ENCODE measurements around the gene SLC44A3. TPM values are rescaled to one million over a fixed set of nuclear protein-coding genes. Genes with fewer than 3 reads are reported as not detected.
A peak's percentile ranks its signal among the peaks of the same experiment; 100 is the strongest.

Gene SLC44A3
- total and polyA plus RNA-seq, 5 donors from 2014 or later, result not detected

DNA sequence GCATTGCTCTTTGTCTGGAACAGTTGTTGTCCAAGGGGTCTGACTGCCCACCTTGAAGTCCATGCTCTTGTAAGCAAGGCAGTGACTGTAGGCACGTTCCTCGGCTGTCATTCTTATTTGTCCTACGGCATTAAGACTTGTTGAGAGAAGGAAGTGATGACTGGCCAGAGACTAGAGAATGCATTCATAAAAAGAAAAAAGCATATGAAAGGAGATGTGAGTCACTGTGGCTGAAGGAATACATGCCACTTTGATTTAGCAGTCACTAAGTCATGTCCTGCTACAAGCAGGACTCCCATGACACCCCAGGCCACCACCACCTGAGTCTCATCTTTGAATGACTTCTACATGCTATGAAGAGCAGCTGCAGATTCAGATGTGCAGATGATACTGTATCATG, 56.2 kb downstream of the SLC44A3 start:
- Histone ChIP-seq H3K27ac (ENCODE audit: insufficient read depth, low read length, poor library complexity, severe bottlenecking) (no peak overlapping the region), H3K27me3 (ENCODE audit: control insufficient read depth, insufficient read depth, low read length) (peaks cover 6% of the 10 kb centered on the region), H3K36me3 (ENCODE audit: control insufficient read depth, insufficient read depth, low read length) (no peaks in the 10 kb centered on the region), H3K4me3 (ENCODE audit: low read depth, low read length) (no peak overlapping the region), H3K9me3 (ENCODE audit: control insufficient read depth in 2 of 2, low read length in 2 of 2) (no peaks in the 10 kb centered on the region), H3K4me1 (ENCODE audit: control insufficient read depth, insufficient read depth, low read length, poor library complexity, severe bottlenecking) (no peaks in the 10 kb centered on the region)
- H3K36me3 Mint-ChIP-seq, result no peaks in the 10 kb centered on the region
- peak in 1 of 3 donors; percentile 15 for DNase-seq
- ATAC-seq (ENCODE audit: low read depth in 2 of 2), result no peak
- no peaks in the 10 kb centered on the region for H3K9me3 Mint-ChIP-seq
- H3K4me3 Mint-ChIP-seq, result peak overlapping the region in 1 of 4 donors; percentile 47
- peaks cover 0 to 5% (median 0%) of the 10 kb centered on the region in 4 donors for H3K4me1 Mint-ChIP-seq
- H3K27ac Mint-ChIP-seq, result no peak overlapping the region
- H3K27me3 Mint-ChIP-seq, result peaks cover 32% of the 10 kb centered on the region

DNA sequence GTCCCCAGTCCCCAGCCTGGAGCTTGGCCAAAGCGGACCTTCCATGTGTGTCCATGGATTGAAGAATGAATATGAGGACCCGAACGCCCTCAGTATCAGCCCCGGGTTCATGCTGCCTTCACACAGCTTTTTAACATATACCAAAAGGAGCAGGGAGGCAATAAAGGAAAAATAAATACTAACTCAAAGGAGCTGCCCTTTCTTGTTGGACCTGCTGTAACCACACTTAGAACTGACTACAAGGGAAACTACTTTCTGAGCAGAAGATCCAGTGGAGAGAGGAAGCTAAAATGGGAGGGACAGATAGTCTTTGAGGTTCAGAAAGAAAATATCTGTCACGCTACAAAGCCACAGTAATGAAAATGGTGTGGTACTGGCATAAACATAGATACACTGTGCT, 58.2 kb downstream of the SLC44A3 start:
- ATAC-seq (ENCODE audit: low read depth in 2 of 2) (no peak), DNase-seq (peak in 1 of 3 donors; percentile 29)
- H3K4me3 Mint-ChIP-seq, result no peak overlapping the region
- Histone ChIP-seq H3K4me1 (ENCODE audit: control insufficient read depth, insufficient read depth, low read length, poor library complexity, severe bottlenecking) (peaks cover 4% of the 10 kb centered on the region), H3K9me3 (ENCODE audit: control insufficient read depth in 2 of 2, low read length in 2 of 2) (no peaks in the 10 kb centered on the region), H3K27ac (ENCODE audit: insufficient read depth, low read length, poor library complexity, severe bottlenecking) (no peak overlapping the region), H3K4me3 (ENCODE audit: low read depth, low read length) (no peak overlapping the region), H3K36me3 (ENCODE audit: control insufficient read depth, insufficient read depth, low read length) (no peaks in the 10 kb centered on the region), H3K27me3 (ENCODE audit: control insufficient read depth, insufficient read depth, low read length) (peaks cover 6% of the 10 kb centered on the region)
- peaks cover 0 to 2% (median 0%) of the 10 kb centered on the region in 7 donors for H3K9me3 Mint-ChIP-seq
- H3K4me1 Mint-ChIP-seq, result peaks cover 0 to 12% (median 3%) of the 10 kb centered on the region in 4 donors
- H3K27me3 Mint-ChIP-seq, result peaks cover 30% of the 10 kb centered on the region
- H3K27ac Mint-ChIP-seq, result no peak overlapping the region
- H3K36me3 Mint-ChIP-seq, result no peaks in the 10 kb centered on the region

DNA sequence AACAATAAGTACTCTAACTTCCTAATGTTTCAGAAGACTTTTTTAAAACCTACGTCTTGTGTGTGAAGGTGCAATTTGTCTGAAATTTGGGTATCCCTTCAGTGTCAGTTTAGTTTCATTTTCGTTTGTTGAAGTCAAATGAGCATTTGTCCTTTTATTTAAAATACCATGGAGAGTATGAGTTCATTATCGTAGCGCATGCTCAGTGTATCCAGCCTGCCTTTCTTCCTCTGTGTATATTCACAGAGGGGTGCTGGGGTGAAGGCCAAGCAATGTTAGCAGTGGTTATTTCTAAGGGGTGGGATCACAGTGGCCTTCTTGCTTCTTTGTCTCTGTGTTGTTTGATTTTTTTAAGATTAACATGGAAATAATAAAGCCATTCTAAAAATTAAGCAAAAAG, 63.5 kb downstream of the SLC44A3 start:
- peaks cover 11% of the 10 kb centered on the region for H3K4me1 ChIP-seq (ENCODE audit: control insufficient read depth, insufficient read depth, low read length, poor library complexity, severe bottlenecking)
- H3K4me1 Mint-ChIP-seq, result peaks cover 4 to 19% (median 11%) of the 10 kb centered on the region in 4 donors
- peak; percentile 66 to 75 for ATAC-seq (ENCODE audit: low read depth in 2 of 2)
- peak in 2 of 3 donors; percentile 32 to 82 for DNase-seq
- H3K27ac ChIP-seq (ENCODE audit: insufficient read depth, low read length, poor library complexity, severe bottlenecking), result no peak overlapping the region
- H3K27ac Mint-ChIP-seq, result peak overlapping the region; percentile 79 to 90 (median 83)
- peak overlapping the region; percentile 64 for H3K4me3 ChIP-seq (ENCODE audit: low read depth, low read length)
- no peaks in the 10 kb centered on the region for H3K36me3 Mint-ChIP-seq
- H3K9me3 Mint-ChIP-seq, result peaks cover 0 to 2% (median 0%) of the 10 kb centered on the region in 7 donors
- peak overlapping the region in 3 of 4 donors; percentile 49 to 71 (median 68) for H3K4me3 Mint-ChIP-seq
- no peaks in the 10 kb centered on the region for H3K36me3 ChIP-seq (ENCODE audit: control insufficient read depth, insufficient read depth, low read length)
- H3K9me3 ChIP-seq (ENCODE audit: control insufficient read depth in 2 of 2, low read length in 2 of 2), result no peaks in the 10 kb centered on the region
- no peaks in the 10 kb centered on the region for H3K27me3 ChIP-seq (ENCODE audit: control insufficient read depth, insufficient read depth, low read length)
- H3K27me3 Mint-ChIP-seq, result no peaks in the 10 kb centered on the region

GRCh38 chr1:94884106-94884505, 63.9 kb downstream of the SLC44A3 start:
- H3K4me1 Mint-ChIP-seq, result peaks cover 4 to 19% (median 11%) of the 10 kb centered on the region in 4 donors
- peak overlapping the region in 2 of 3 donors; percentile 36 to 79 for H3K27ac Mint-ChIP-seq
- Histone ChIP-seq H3K27me3 (ENCODE audit: control insufficient read depth, insufficient read depth, low read length) (no peaks in the 10 kb centered on the region), H3K4me1 (ENCODE audit: control insufficient read depth, insufficient read depth, low read length, poor library complexity, severe bottlenecking) (peaks cover 11% of the 10 kb centered on the region), H3K27ac (ENCODE audit: insufficient read depth, low read length, poor library complexity, severe bottlenecking) (no peak overlapping the region), H3K36me3 (ENCODE audit: control insufficient read depth, insufficient read depth, low read length) (no peaks in the 10 kb centered on the region), H3K4me3 (ENCODE audit: low read depth, low read length) (no peak overlapping the region), H3K9me3 (ENCODE audit: control insufficient read depth in 2 of 2, low read length in 2 of 2) (no peaks in the 10 kb centered on the region)
- H3K36me3 Mint-ChIP-seq, result no peaks in the 10 kb centered on the region
- ATAC-seq (ENCODE audit: low read depth in 2 of 2) (no peak), DNase-seq (no peak)
- no peaks in the 10 kb centered on the region for H3K27me3 Mint-ChIP-seq
- H3K4me3 Mint-ChIP-seq, result peak overlapping the region in 1 of 4 donors; percentile 49
- peaks cover 0 to 2% (median 0%) of the 10 kb centered on the region in 7 donors for H3K9me3 Mint-ChIP-seq

GRCh38 chr1:94884507-94884906, 64.3 kb downstream of the SLC44A3 start:
- H3K27me3 Mint-ChIP-seq, result no peaks in the 10 kb centered on the region
- no peak for DNase-seq
- H3K4me1 ChIP-seq (ENCODE audit: control insufficient read depth, insufficient read depth, low read length, poor library complexity, severe bottlenecking), result peaks cover 11% of the 10 kb centered on the region
- no peak overlapping the region for H3K4me3 Mint-ChIP-seq
- H3K9me3 Mint-ChIP-seq, result peaks cover 0 to 2% (median 0%) of the 10 kb centered on the region in 7 donors
- H3K9me3 ChIP-seq (ENCODE audit: control insufficient read depth in 2 of 2, low read length in 2 of 2), result no peaks in the 10 kb centered on the region
- H3K4me3 ChIP-seq (ENCODE audit: low read depth, low read length), result no peak overlapping the region
- no peak overlapping the region for H3K27ac ChIP-seq (ENCODE audit: insufficient read depth, low read length, poor library complexity, severe bottlenecking)
- H3K27ac Mint-ChIP-seq, result peak overlapping the region in 1 of 3 donors; percentile 36
- no peak for ATAC-seq (ENCODE audit: low read depth in 2 of 2)
- no peaks in the 10 kb centered on the region for H3K36me3 ChIP-seq (ENCODE audit: control insufficient read depth, insufficient read depth, low read length)
- H3K27me3 ChIP-seq (ENCODE audit: control insufficient read depth, insufficient read depth, low read length), result no peaks in the 10 kb centered on the region
- H3K36me3 Mint-ChIP-seq, result no peaks in the 10 kb centered on the region
- H3K4me1 Mint-ChIP-seq, result peaks cover 4 to 19% (median 11%) of the 10 kb centered on the region in 4 donors

DNA sequence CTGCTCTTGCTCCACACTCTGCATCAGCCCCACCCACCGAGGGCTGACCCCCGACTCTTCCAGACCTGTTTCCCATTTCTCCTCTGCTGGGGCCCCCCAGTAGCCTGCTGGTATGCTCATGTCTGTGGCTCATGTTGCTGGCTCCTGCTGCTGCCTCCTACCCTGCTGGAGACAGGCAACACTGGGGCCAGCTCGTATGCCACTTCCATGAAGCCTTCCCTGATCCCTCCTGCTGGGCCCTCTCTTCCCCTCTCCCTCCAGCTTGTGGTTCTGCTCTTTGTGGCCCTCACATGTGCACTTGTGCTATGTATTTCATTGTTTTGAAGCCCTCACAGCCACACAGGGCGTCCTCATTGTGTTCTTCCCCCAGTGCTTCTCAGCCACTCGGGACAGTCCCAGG, 66.2 kb downstream of the SLC44A3 start:
- Histone ChIP-seq H3K36me3 (ENCODE audit: control insufficient read depth, insufficient read depth, low read length) (no peaks in the 10 kb centered on the region), H3K9me3 (ENCODE audit: control insufficient read depth in 2 of 2, low read length in 2 of 2) (no peaks in the 10 kb centered on the region), H3K4me3 (ENCODE audit: low read depth, low read length) (no peak overlapping the region), H3K4me1 (ENCODE audit: control insufficient read depth, insufficient read depth, low read length, poor library complexity, severe bottlenecking) (peaks cover 11% of the 10 kb centered on the region), H3K27ac (ENCODE audit: insufficient read depth, low read length, poor library complexity, severe bottlenecking) (no peak overlapping the region), H3K27me3 (ENCODE audit: control insufficient read depth, insufficient read depth, low read length) (no peaks in the 10 kb centered on the region)
- no peak for DNase-seq
- Mint-ChIP-seq H3K27me3 (no peaks in the 10 kb centered on the region), H3K4me3 (no peak overlapping the region), H3K36me3 (peaks cover 5% of the 10 kb centered on the region), H3K27ac (no peak overlapping the region), H3K4me1 (peaks cover 4 to 17% (median 10%) of the 10 kb centered on the region in 4 donors), H3K9me3 (peaks cover 0 to 2% (median 0%) of the 10 kb centered on the region in 7 donors)
- no peak for ATAC-seq (ENCODE audit: low read depth in 2 of 2)

DNA sequence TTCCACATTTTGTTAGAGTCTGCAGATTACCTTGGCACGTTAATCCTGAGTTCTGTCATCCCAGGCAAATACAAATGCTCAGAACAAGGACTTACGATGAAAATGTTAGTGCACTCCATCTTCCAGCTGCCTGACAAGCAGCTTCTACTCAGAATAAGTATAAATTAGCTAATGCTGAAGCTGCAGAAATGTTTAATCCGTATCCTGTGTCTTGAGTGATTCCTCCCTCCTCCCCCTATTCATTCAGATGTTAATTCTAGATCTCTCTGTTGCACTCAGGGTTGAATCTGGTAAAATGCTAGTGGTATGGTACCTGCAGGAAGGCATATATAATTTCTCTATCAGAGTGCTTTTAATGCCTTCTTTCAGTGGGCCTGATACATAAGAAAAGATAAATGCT, 66.9 kb downstream of the SLC44A3 start:
- Mint-ChIP-seq H3K9me3 (peaks cover 0 to 2% (median 0%) of the 10 kb centered on the region in 7 donors), H3K4me1 (peaks cover 4 to 17% (median 10%) of the 10 kb centered on the region in 4 donors), H3K27me3 (no peaks in the 10 kb centered on the region), H3K36me3 (peaks cover 5% of the 10 kb centered on the region), H3K4me3 (no peak overlapping the region), H3K27ac (no peak overlapping the region)
- Histone ChIP-seq H3K4me1 (ENCODE audit: control insufficient read depth, insufficient read depth, low read length, poor library complexity, severe bottlenecking) (peaks cover 11% of the 10 kb centered on the region), H3K9me3 (ENCODE audit: control insufficient read depth in 2 of 2, low read length in 2 of 2) (no peaks in the 10 kb centered on the region), H3K27me3 (ENCODE audit: control insufficient read depth, insufficient read depth, low read length) (no peaks in the 10 kb centered on the region), H3K4me3 (ENCODE audit: low read depth, low read length) (no peak overlapping the region), H3K36me3 (ENCODE audit: control insufficient read depth, insufficient read depth, low read length) (no peaks in the 10 kb centered on the region), H3K27ac (ENCODE audit: insufficient read depth, low read length, poor library complexity, severe bottlenecking) (no peak overlapping the region)
- ATAC-seq (ENCODE audit: low read depth in 2 of 2) (no peak), DNase-seq (no peak)

DNA sequence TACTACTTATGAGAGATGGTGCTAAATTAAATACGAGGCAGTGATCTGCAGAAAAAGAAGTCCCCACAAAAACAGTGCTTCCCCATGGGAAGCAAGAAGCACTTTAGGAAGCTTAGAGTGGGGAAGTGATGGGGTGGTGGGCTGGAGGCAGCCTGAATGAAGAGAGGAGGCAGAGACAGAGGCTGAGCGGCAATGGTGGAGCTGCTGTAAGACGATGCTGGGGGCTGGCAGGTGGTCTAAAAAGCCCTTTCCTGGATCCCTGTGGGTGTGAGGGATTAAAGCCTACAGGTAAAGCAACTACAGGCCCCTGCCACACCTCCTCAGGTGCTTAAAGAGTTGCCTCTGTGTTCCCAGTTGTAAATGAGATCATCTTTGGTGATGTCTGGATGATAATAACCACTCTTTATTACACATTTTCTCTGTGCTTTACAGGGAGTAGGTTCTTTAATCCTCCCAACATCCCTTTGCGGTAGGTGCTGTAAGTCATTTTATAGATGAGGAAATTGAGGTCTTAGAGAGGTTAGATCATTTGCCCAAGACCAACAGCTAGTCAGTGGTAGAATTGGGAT, 67.5 kb downstream of the SLC44A3 start:
- no peaks in the 10 kb centered on the region for H3K27me3 Mint-ChIP-seq
- H3K27ac Mint-ChIP-seq, result no peak overlapping the region
- H3K36me3 Mint-ChIP-seq, result peaks cover 5% of the 10 kb centered on the region
- Histone ChIP-seq H3K9me3 (ENCODE audit: control insufficient read depth in 2 of 2, low read length in 2 of 2) (no peaks in the 10 kb centered on the region), H3K27me3 (ENCODE audit: control insufficient read depth, insufficient read depth, low read length) (no peaks in the 10 kb centered on the region), H3K36me3 (ENCODE audit: control insufficient read depth, insufficient read depth, low read length) (no peaks in the 10 kb centered on the region), H3K27ac (ENCODE audit: insufficient read depth, low read length, poor library complexity, severe bottlenecking) (no peak overlapping the region), H3K4me1 (ENCODE audit: control insufficient read depth, insufficient read depth, low read length, poor library complexity, severe bottlenecking) (peaks cover 11% of the 10 kb centered on the region), H3K4me3 (ENCODE audit: low read depth, low read length) (no peak overlapping the region)
- peaks cover 0 to 1% (median 0%) of the 10 kb centered on the region in 7 donors for H3K9me3 Mint-ChIP-seq
- no peak for ATAC-seq (ENCODE audit: low read depth in 2 of 2)
- no peak overlapping the region for H3K4me3 Mint-ChIP-seq
- DNase-seq, result no peak
- H3K4me1 Mint-ChIP-seq, result peaks cover 4 to 16% (median 9%) of the 10 kb centered on the region in 4 donors

Measured in CD4-positive, CD25-positive, alpha-beta regulatory T cell (primary cell).